Myometrial cell (primary cell): ENCODE measurements around the gene PNPLA3. TPM values are rescaled to one million over a fixed set of nuclear protein-coding genes. Genes with fewer than 3 reads are reported as not detected.

Experiments
- total RNA-seq: library from RNA; depleted of rRNA; stranded (reverse); fragments of >200 nt; gene quantifications from 2 replicates; pipeline ENCODE4 v1.2.3, GENCODE V29; 2015

PNPLA3 gene, protein sequence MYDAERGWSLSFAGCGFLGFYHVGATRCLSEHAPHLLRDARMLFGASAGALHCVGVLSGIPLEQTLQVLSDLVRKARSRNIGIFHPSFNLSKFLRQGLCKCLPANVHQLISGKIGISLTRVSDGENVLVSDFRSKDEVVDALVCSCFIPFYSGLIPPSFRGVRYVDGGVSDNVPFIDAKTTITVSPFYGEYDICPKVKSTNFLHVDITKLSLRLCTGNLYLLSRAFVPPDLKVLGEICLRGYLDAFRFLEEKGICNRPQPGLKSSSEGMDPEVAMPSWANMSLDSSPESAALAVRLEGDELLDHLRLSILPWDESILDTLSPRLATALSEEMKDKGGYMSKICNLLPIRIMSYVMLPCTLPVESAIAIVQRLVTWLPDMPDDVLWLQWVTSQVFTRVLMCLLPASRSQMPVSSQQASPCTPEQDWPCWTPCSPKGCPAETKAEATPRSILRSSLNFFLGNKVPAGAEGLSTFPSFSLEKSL
- 3.5 and 4.9 TPM in 2 replicates for total RNA-seq

GRCh38 chr22:43923631-43924464, at the start of gene PNPLA3:
Gene PNPLA3 (plus strand): TSS chr22:43923805. CDS start chr22:43923912, 107 bp downstream.

GRCh38 chr22:43891360-43892182, 32.0 kb upstream of the PNPLA3 start, which contains the start of gene PNPLA5:
Gene PNPLA5 (minus strand): TSS chr22:43892013. CDS start chr22:43891880, 133 bp downstream.

DNA sequence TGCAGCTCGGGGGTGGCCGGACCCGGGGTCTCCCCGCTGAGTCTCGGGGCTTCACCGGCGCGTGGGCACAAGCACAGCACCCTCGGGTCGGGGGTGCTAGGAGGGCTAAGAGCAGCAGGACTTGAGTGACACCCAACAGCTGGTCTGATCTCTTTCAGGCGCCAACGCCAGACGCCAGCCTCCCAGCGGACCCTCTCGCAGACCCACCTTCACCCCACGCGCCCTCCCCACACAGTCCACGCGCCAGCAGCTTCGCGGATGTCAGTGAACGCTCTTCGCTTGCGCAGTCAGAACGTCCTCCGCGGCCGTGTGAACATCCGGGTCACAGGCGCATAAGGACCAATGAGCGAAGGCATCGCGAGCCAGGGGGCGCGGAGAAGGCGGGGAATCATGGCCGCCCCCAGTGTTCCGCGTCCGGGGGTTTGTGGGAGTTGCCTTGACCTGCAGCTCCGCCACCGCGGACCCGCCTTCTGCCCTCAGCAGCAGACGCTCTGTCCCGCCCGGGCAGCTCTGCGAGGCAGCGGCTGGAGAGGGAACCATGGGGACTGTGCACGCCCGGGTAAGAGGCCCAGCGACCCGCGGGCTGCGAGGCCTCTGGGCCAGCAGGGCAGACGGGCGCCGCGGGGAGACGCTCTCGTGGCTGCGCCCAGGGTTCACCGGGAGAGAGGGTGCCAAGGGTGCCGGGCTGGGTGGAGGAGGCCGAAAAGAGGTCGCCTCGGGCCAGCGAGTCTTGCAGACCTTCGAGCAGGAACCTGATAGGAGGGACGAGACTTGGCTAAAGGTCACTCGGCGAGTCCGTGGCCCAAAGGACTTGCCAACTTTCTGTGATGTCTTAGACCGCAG, 31.7 kb downstream of the PNPLA3 start, which contains the start of gene SAMM50:
Gene SAMM50, plus strand, starts transcription at position 403 of the 843 bp plus-strand sequence. Its CDS starts 136 bp downstream, at position 539.

Other genes starting within 250 kb of the PNPLA3 start
- gene EFCAB6, start 111.5 kb upstream of the PNPLA3 start, total RNA-seq, result 1.7 and 1.9 TPM in 2 replicates
- gene SULT4A1, start 61.3 kb upstream of the PNPLA3 start, total RNA-seq, result not detected in 2 replicates
- gene PNPLA5, start 31.8 kb upstream of the PNPLA3 start, total RNA-seq, result not detected in 2 replicates
- gene SAMM50, start 31.6 kb downstream of the PNPLA3 start, total RNA-seq, result 53.6 and 58.5 TPM in 2 replicates
- 36.9 and 74.1 TPM in 2 replicates for gene PARVB, start 100.5 kb downstream of the PNPLA3 start, total RNA-seq